Measurements from ENCODE around the gene KIF1A.
"Not testable (repeated sequence)": the region's sequence is repeated elsewhere in the genome, so short reads cannot be mapped to it uniquely, and the experiment has no call there.

The KIF1A gene

GRCh38 chr2:240678909-240679308, 141.1 kb downstream of the KIF1A start:
- not testable (repeated sequence) for DNase-seq

- DNase-seq: not testable (repeated sequence)
Observed at GRCh38 chr2:240678043-240678442, 142.0 kb downstream of the KIF1A start.

- DNase-seq: not testable (repeated sequence)
Observed at GRCh38 chr2:240675345-240675744, 144.7 kb downstream of the KIF1A start.

GRCh38 chr2:240674461-240675184, 145.4 kb downstream of the KIF1A start:
- DNase-seq: not testable (repeated sequence)

- peak in 1 of 2 experiments; percentile 3 for DNase-seq
Observed at GRCh38 chr2:240672701-240673190, 147.3 kb downstream of the KIF1A start.

- no peak for DNase-seq
Observed at GRCh38 chr2:240672076-240672700, 147.8 kb downstream of the KIF1A start.

GRCh38 chr2:240670950-240671349, 149.1 kb downstream of the KIF1A start:
- DNase-seq: no peak

- no peak for DNase-seq
Observed at GRCh38 chr2:240670402-240670801, 149.6 kb downstream of the KIF1A start.

- no peak for DNase-seq
Observed at GRCh38 chr2:240664622-240665021, 155.4 kb downstream of the KIF1A start.
